HepG2 (cell line): ENCODE data around the gene CBX2. TPM values are rescaled to one million over a fixed set of nuclear protein-coding genes. Genes with fewer than 3 reads are reported as not detected.

Experiments used
- HNF4A ChIP-seq: sonication (generic); formaldehyde crosslinking; IDR thresholded peaks from 2 replicates; pipeline ENCODE4 v1.4.0; 2020; ENCODE audit warnings: missing genetic modification reagents
- HNRNPL ChIP-seq: fragments of 200-400 bp; formaldehyde crosslinking; IDR thresholded peaks from 2 replicates; pipeline ENCODE4 v1.6.1; 2017; ENCODE audit warnings: mild to moderate bottlenecking, low read depth, low read length
- KMT2A ChIP-seq: sonication (generic); formaldehyde crosslinking; IDR thresholded peaks from 2 replicates; pipeline ENCODE4 v1.4.0; 2020; ENCODE audit warnings: missing genetic modification reagents
- LBX2 ChIP-seq: sonication (generic); formaldehyde crosslinking; IDR thresholded peaks from 2 replicates; pipeline ENCODE4 v1.5.0; 2020; ENCODE audit warnings: missing genetic modification reagents, mild to moderate bottlenecking, borderline replicate concordance
- RARA ChIP-seq: IDR thresholded peaks from 2 replicates; pipeline ENCODE4 v1.6.1; 2016; ENCODE audit warnings: missing genetic modification reagents, missing compliant biosample characterization
- SAP130 ChIP-seq: IDR thresholded peaks from 2 replicates; pipeline ENCODE4 v1.6.1; 2016; ENCODE audit warnings: low read depth
- SKI ChIP-seq: fragments of 450-650 bp; IDR thresholded peaks from one replicate; pipeline ENCODE4 v1.6.1; 2018; ENCODE audit warnings: mild to moderate bottlenecking; ENCODE audit not compliant: partially characterized antibody
- SOX5 ChIP-seq: IDR thresholded peaks from 2 replicates; pipeline ENCODE4 v1.6.1; 2016; ENCODE audit warnings: borderline replicate concordance
- TBP ChIP-seq: sonication (generic); formaldehyde crosslinking; IDR thresholded peaks from 2 replicates; pipeline ENCODE4 v1.5.0; 2020; ENCODE audit warnings: missing genetic modification reagents
- YEATS4 ChIP-seq: sonication (generic); formaldehyde crosslinking; IDR thresholded peaks from 2 replicates; pipeline ENCODE4 v1.4.0; 2020; ENCODE audit warnings: missing genetic modification reagents, borderline replicate concordance
- ZBTB39 ChIP-seq: sonication (generic); formaldehyde crosslinking; IDR thresholded peaks from 2 replicates; pipeline ENCODE4 v1.5.0; 2020; ENCODE audit warnings: missing genetic modification reagents
- ZFP91 ChIP-seq: sonication (generic); formaldehyde crosslinking; IDR thresholded peaks from 2 replicates; pipeline ENCODE4 v1.9.0; 2022; ENCODE audit warnings: missing genetic modification reagents, mild to moderate bottlenecking, borderline replicate concordance
- ZNF205 ChIP-seq: IDR thresholded peaks from 2 replicates; pipeline ENCODE4 v1.6.1; 2018; ENCODE audit warnings: missing biosample characterization, missing genetic modification reagents
- ZNF263 ChIP-seq: sonication (generic); formaldehyde crosslinking; IDR thresholded peaks from 2 replicates; pipeline ENCODE4 v1.4.0; 2020; ENCODE audit warnings: missing genetic modification reagents
- ZNF44 ChIP-seq: sonication (generic); formaldehyde crosslinking; IDR thresholded peaks from 2 replicates; pipeline ENCODE4 v1.5.1; 2020; ENCODE audit warnings: mild to moderate bottlenecking, missing genetic modification reagents
- ZNF563 ChIP-seq: sonication (generic); formaldehyde crosslinking; IDR thresholded peaks from 2 replicates; pipeline ENCODE4 v1.8.0; 2022; ENCODE audit warnings: mild to moderate bottlenecking, moderate library complexity, missing genetic modification reagents
- ZNF761 ChIP-seq: sonication (generic); formaldehyde crosslinking; conservative IDR thresholded peaks from 2 replicates; pipeline ENCODE4 v1.4.0; 2020; ENCODE audit warnings: mild to moderate bottlenecking, missing genetic modification reagents
- ZNF773 ChIP-seq: sonication (generic); formaldehyde crosslinking; IDR thresholded peaks from 2 replicates; pipeline ENCODE4 v1.4.0; 2020; ENCODE audit warnings: missing genetic modification reagents, borderline replicate concordance
- ZNF788 ChIP-seq: sonication (generic); formaldehyde crosslinking; IDR thresholded peaks from 2 replicates; pipeline ENCODE4 v1.5.0; 2020; ENCODE audit warnings: mild to moderate bottlenecking, missing genetic modification reagents, borderline replicate concordance
- ZNF891 ChIP-seq: sonication (generic); formaldehyde crosslinking; IDR thresholded peaks from 2 replicates; pipeline ENCODE4 v1.5.0; 2020; ENCODE audit warnings: mild to moderate bottlenecking, missing genetic modification reagents
- polyA plus RNA-seq, 8 experiments: library from polyadenylated mRNA; depleted of rRNA in 3 of 8; stranded (reverse) in 7 of 8; unstranded in 1 of 8; fragments of >200 nt; fragmentation: Illumina TruSeq in 4 of 8; extraction: Trizol in 4 of 8; gene quantifications; 2 replicates each; pipeline versions ENCODE4 v1.2.1 to v1.2.3, GENCODE V29; 2011 to 2016; ENCODE audit warnings: low read depth in 4 of 8, missing spikeins in 1 of 8, mixed read lengths in 1 of 8; ENCODE audit not compliant: insufficient read depth in 1 of 8
- total RNA-seq, 5 experiments: library from RNA; depleted of rRNA; stranded (reverse); fragments of >200 nt; fragmentation: Illumina TruSeq; extraction: Trizol; gene quantifications; 2 replicates each; pipeline ENCODE4 v1.2.3, GENCODE V29; 2016; ENCODE audit warnings: low read depth in 1 of 5
- TF ChIP-seq, protein P1 (sequence below): sonication (generic); formaldehyde crosslinking; IDR thresholded peaks from 2 replicates; pipeline ENCODE4 v1.4.0; 2020; ENCODE audit warnings: mild to moderate bottlenecking, missing genetic modification reagents, borderline replicate concordance

The CBX2 gene
- total and polyA plus RNA-seq, 2 of the 13 experiments (the other 11 are each of a cell fraction or from before 2014, with no cell fraction given) = 14.5 to 31.1 TPM

- TF ChIP-seq ZBTB39 (CRISPR knock-in tag) = no peak
- TF ChIP-seq LBX2 (CRISPR knock-in tag) = no peak
- peak; percentile 67; the same call in 1 of the 2 replicates for TF ChIP-seq SAP130 (CRISPR knock-in tag)
- TF ChIP-seq ZNF788 (CRISPR knock-in tag) = peak; percentile 69; the same call in 1 of the 2 replicates
- peak; percentile 35; the same call in 1 of the 2 replicates for TF ChIP-seq RARA (CRISPR knock-in tag)
- no peak for TF ChIP-seq KMT2A
- peak; percentile 46; the same call in 1 of the 2 replicates for TF ChIP-seq SOX5 (CRISPR knock-in tag)
- 0 out of 2 replicates have a peak, but pooled peaks have one; percentile 62 for TF ChIP-seq ZNF563 (CRISPR knock-in tag)
- peak; percentile 86 for TF ChIP-seq ZNF891 (CRISPR knock-in tag)
- no peak for TF ChIP-seq TBP
- TF ChIP-seq HNRNPL = peak; percentile 91
- peak; percentile 90 for TF ChIP-seq HNF4A (CRISPR knock-in tag)
- peak; percentile 51; the same call in 1 of the 2 replicates for TF ChIP-seq YEATS4 (CRISPR knock-in tag)
- peak; percentile 95 for TF ChIP-seq ZNF263
- 0 out of 2 replicates have a peak, but pooled peaks have one; percentile 19 for TF ChIP-seq ZNF761 (CRISPR knock-in tag)
- TF ChIP-seq, protein P1, sequence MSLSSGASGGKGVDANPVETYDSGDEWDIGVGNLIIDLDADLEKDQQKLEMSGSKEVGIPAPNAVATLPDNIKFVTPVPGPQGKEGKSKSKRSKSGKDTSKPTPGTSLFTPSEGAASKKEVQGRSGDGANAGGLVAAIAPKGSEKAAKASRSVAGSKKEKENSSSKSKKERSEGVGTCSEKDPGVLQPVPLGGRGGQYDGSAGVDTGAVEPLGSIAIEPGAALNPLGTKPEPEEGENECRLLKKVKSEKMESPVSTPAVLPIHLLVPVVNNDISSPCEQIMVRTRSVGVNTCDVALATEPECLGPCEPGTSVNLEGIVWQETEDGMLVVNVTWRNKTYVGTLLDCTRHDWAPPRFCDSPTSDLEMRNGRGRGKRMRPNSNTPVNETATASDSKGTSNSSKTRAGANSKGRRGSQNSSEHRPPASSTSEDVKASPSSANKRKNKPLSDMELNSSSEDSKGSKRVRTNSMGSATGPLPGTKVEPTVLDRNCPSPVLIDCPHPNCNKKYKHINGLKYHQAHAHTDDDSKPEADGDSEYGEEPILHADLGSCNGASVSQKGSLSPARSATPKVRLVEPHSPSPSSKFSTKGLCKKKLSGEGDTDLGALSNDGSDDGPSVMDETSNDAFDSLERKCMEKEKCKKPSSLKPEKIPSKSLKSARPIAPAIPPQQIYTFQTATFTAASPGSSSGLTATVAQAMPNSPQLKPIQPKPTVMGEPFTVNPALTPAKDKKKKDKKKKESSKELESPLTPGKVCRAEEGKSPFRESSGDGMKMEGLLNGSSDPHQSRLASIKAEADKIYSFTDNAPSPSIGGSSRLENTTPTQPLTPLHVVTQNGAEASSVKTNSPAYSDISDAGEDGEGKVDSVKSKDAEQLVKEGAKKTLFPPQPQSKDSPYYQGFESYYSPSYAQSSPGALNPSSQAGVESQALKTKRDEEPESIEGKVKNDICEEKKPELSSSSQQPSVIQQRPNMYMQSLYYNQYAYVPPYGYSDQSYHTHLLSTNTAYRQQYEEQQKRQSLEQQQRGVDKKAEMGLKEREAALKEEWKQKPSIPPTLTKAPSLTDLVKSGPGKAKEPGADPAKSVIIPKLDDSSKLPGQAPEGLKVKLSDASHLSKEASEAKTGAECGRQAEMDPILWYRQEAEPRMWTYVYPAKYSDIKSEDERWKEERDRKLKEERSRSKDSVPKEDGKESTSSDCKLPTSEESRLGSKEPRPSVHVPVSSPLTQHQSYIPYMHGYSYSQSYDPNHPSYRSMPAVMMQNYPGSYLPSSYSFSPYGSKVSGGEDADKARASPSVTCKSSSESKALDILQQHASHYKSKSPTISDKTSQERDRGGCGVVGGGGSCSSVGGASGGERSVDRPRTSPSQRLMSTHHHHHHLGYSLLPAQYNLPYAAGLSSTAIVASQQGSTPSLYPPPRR (CRISPR knock-in tag) = peak; percentile 30; the same call in 1 of the 2 replicates
- TF ChIP-seq ZNF44 (CRISPR knock-in tag) = 0 out of 2 replicates have a peak, but pooled peaks have one; percentile 8
- TF ChIP-seq ZNF205 (CRISPR knock-in tag) = 0 out of 2 replicates have a peak, but pooled peaks have one; percentile 39
- no peak for TF ChIP-seq ZNF773 (CRISPR knock-in tag)
- TF ChIP-seq SKI = peak; percentile 17
- peak; percentile 81 for TF ChIP-seq ZFP91
These were observed 47.0 kb upstream of the CBX2 start, which contains the start of gene ENPP7 (continued) for GRCh38 chr17:79730769-79731483.
